Measurements from ENCODE around the gene CD83.

The CD83 gene

DNA sequence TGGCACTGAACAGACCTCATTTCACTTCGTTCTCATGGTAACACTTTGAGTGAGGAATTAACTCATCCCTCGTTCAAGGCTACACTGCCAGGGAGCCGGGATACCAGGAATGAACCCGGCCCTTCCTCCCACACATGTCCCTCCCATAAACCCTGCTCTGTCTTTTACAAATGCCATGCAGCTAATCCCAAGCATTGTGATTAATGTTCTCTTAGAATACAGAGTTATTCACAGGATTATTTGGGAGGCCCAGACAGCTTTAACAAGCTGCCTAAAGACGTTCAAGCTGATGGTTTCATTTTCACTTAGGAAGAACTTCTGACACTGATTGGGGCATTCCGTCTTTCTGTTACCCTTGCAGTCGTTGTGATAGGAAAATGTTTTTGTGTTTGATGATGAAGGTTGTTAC is 42.5 kb upstream of the CD83 start:
- peak overlapping the region; percentile 45 for H3K4me3 ChIP-seq (replicated peaks; ENCODE audit: low read depth, low read length)
- peak; percentile 59 for DNase-seq (ENCODE audit: low read depth)
- TF ChIP-seq, protein P1, sequence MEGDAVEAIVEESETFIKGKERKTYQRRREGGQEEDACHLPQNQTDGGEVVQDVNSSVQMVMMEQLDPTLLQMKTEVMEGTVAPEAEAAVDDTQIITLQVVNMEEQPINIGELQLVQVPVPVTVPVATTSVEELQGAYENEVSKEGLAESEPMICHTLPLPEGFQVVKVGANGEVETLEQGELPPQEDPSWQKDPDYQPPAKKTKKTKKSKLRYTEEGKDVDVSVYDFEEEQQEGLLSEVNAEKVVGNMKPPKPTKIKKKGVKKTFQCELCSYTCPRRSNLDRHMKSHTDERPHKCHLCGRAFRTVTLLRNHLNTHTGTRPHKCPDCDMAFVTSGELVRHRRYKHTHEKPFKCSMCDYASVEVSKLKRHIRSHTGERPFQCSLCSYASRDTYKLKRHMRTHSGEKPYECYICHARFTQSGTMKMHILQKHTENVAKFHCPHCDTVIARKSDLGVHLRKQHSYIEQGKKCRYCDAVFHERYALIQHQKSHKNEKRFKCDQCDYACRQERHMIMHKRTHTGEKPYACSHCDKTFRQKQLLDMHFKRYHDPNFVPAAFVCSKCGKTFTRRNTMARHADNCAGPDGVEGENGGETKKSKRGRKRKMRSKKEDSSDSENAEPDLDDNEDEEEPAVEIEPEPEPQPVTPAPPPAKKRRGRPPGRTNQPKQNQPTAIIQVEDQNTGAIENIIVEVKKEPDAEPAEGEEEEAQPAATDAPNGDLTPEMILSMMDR (IDR thresholded peaks at IDR 0.05; ENCODE audit: low read length, missing control alignments) = no peak

DNA sequence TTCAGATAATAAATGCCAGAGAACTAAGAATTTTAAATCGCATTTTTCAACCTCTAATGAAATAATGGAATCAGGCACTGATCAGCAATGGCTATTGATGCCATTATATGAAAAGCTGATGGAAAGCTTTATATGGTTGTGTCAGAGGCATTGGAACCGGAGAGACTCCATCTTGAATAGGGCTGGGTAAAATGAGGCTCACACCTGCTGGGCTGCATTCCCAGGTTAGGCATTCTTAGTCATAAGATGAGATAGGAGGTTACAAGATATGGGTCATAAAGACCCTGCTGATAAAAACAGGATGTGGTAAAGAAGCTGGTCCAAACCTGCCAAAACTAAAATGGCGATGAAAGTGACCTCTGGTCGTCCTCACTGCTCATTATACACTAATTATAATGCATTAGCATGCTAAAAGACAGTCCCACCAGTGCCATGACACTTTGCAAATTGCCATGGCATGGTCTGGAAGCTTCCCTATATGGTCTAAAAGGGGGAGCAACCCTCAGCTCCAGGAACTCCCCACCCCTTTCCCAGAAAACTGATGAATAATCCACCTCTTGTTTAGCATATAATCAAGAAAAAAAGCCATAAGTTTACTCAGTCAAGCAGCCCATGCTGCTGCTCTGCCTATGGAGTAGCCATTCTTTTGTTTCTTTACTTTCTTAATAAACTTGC is 40.2 kb upstream of the CD83 start:
- no peak overlapping the region for H3K4me3 ChIP-seq (replicated peaks; ENCODE audit: low read depth, low read length)
- DNase-seq (ENCODE audit: low read depth) = no peak
- TF ChIP-seq, protein P1 (IDR thresholded peaks at IDR 0.05; ENCODE audit: low read length, missing control alignments) = no peak

DNA sequence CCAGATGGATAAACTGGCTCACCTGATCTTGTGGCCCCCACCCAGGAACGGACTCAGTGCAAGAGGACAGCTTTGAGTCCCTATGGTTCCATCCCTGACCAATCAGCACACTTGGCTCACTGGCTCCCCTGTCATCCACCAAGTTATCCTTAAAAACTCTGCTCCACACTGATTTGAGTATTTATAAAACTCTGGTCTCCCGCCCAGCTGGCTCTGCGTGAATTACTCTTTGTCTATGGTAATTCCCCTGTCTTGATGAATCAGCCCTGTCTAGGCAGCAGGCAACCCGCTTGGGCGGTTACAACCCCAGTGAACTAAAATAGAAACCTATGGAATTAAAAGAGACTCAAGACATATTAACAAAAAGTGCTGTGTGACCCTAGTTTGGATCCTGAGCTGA is 38.1 kb upstream of the CD83 start:
- no peak overlapping the region for H3K4me3 ChIP-seq (replicated peaks; ENCODE audit: low read depth, low read length)
- DNase-seq (ENCODE audit: low read depth) = peak; percentile 29
- TF ChIP-seq, protein P1 (IDR thresholded peaks at IDR 0.05; ENCODE audit: low read length, missing control alignments) = no peak

DNA sequence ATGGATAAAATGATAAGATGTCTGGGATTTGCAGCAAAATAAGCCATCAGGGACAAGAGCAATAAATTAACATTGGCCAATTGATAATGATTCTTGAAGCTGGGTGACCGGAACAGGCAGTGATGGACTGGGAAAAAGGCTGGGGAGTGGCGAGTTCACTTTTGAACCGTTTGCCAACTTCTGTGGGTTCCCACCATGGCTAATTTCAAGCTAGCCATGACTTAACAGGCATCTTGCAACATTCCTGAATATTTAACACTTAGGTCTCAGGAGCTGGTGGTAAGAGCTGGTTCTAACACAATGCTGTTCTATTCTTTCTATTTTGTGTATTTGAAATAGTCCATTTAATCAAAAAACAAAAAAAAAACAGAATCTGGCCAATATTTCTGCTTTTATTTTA is 37.6 kb upstream of the CD83 start:
- TF ChIP-seq, protein P1 (IDR thresholded peaks at IDR 0.05; ENCODE audit: low read length, missing control alignments) = no peak
- no peak for DNase-seq (ENCODE audit: low read depth)
- H3K4me3 ChIP-seq (replicated peaks; ENCODE audit: low read depth, low read length) = no peak overlapping the region

DNA sequence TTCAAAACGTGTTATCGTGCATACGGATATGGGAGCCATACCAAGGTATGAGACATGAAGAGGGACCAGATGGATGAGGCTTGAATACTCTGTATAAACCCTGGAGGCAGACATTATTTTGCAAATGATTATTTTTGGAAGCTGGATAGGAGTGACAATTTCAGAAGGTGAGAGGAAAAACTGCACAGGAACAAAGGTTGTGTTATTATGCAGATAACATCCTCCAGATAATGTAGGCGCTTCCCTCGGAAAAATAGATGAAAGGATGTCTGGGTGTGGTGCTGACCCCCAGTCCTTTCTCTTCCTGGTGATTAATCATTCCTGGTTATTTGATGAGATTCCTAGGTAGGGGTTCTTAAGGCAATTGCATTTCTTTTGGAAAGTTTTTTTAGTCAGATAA is 36.4 kb upstream of the CD83 start:
- TF ChIP-seq, protein P1 (IDR thresholded peaks at IDR 0.05; ENCODE audit: low read length, missing control alignments) = no peak
- DNase-seq (ENCODE audit: low read depth) = no peak
- no peak overlapping the region for H3K4me3 ChIP-seq (replicated peaks; ENCODE audit: low read depth, low read length)

DNA sequence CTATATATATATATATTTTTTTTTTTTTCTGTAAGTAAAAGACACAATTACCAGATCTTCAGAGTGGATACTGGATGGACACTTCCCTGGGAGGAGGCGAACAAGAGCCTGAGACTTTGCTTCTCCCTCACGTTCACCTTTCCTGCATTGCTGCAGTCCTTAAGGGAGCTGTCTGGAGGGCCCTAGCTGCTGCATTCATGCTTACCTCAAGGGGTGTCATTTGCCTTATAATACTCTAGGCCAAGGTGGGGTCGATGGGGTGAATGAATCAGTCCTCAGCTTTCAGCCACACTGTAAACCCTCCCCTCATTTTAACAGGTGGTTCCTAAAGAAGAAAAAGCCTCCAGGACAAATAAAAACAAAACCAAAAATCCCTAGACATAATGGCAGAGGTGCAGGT is 34.8 kb upstream of the CD83 start:
- TF ChIP-seq, protein P1 (IDR thresholded peaks at IDR 0.05; ENCODE audit: low read length, missing control alignments) = no peak
- H3K4me3 ChIP-seq (replicated peaks; ENCODE audit: low read depth, low read length) = no peak overlapping the region
- no peak for DNase-seq (ENCODE audit: low read depth)

DNA sequence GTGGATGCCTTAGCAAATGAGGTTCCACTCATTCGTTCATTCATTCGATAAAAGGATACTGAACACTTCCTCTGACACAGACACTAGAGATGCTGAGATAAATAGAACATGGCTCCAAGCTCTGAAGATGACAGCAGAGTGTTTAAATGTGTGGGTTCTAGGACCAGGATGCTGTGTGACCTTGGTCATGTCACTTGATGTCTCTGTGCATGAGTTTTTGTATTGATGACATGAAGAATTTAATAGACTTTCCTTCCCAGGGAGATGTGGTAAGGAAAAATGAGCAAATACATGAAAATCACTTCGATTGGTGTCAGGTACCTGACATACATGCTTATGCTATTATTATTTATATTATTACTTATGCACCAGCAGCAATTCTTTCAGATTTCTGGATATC is 34.3 kb upstream of the CD83 start:
- no peak overlapping the region for H3K4me3 ChIP-seq (replicated peaks; ENCODE audit: low read depth, low read length)
- DNase-seq (ENCODE audit: low read depth) = no peak
- TF ChIP-seq, protein P1 (IDR thresholded peaks at IDR 0.05; ENCODE audit: low read length, missing control alignments) = no peak

Data from fibroblast of pulmonary artery (primary cell).